ENCODE data around the gene TYSND1.
"Not testable (repeated sequence)": the region's sequence is repeated elsewhere in the genome, so short reads cannot be mapped to it uniquely, and the experiment has no call there.

DNA sequence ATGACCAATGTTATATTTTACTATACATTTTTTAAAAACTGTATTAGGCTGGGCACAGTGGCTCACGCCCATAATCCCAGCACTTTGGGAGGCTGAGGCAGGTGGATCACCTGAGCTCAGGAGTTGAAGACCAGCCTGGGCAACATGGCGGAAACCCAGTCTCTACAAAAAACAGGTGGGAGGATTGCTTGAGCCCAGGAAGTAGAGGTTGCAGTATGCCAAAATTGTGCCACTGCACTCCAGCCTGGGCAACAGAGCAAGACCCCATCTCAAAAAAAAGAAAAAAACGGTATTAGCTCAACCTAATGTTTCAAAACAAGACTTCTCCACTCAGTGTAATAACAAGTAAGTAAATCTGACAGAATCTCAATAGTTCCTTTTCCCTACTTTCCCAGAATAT lies 12.9 kb upstream of the TYSND1 start:
- TF ChIP-seq, protein P1, sequence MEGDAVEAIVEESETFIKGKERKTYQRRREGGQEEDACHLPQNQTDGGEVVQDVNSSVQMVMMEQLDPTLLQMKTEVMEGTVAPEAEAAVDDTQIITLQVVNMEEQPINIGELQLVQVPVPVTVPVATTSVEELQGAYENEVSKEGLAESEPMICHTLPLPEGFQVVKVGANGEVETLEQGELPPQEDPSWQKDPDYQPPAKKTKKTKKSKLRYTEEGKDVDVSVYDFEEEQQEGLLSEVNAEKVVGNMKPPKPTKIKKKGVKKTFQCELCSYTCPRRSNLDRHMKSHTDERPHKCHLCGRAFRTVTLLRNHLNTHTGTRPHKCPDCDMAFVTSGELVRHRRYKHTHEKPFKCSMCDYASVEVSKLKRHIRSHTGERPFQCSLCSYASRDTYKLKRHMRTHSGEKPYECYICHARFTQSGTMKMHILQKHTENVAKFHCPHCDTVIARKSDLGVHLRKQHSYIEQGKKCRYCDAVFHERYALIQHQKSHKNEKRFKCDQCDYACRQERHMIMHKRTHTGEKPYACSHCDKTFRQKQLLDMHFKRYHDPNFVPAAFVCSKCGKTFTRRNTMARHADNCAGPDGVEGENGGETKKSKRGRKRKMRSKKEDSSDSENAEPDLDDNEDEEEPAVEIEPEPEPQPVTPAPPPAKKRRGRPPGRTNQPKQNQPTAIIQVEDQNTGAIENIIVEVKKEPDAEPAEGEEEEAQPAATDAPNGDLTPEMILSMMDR (conservative IDR thresholded peaks at IDR 0.05; ENCODE audit: low read length) = not testable (repeated sequence)
- TF ChIP-seq EZH2phosphoT487 (IDR thresholded peaks at IDR 0.05; ENCODE audit: borderline replicate concordance) = not testable (repeated sequence)

All from Loucy (cell line).